Measurements from ENCODE around the gene BMPR1B.

BMPR1B gene

GRCh38 chr4:95158045-95158444, 400.3 kb downstream of the BMPR1B start:
- no peaks in the 10 kb centered on the region for H3K36me3 ChIP-seq (replicated peaks; ENCODE audit: insufficient read depth, low read length)

DNA sequence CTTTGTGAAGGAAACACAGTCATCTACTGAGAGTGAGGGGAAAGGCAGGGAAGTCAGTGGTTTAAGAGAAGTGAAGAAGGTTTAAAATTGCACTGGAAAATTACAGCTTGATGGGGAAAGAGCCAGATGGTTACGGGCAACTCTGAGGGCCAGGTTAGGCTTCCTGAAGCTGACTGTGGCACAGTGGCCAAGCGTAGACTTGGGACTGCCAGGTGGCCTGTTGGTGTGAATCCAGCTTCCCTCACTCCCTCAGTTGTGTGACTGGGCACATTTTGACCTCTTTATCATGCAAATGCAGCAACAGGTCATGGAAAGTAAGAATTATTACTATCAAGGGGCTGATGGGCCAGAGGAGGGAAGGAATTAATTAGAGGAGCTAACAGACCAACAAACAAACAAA, 400.9 kb downstream of the BMPR1B start:
- Histone ChIP-seq H3K79me2 (ENCODE audit: low read length) (no peaks in the 10 kb centered on the region), H3K4me1 (ENCODE audit: low read length) (no peaks in the 10 kb centered on the region), H3K9ac (ENCODE audit: low read length) (no peak overlapping the region), H3K4me2 (ENCODE audit: low read depth, low read length) (no peak overlapping the region), H3K4me3 (ENCODE audit: low read length) (no peak overlapping the region), H3K27me3 (replicated peaks; ENCODE audit: insufficient read depth, low read length) (peaks cover 6% of the 10 kb centered on the region; the same call in 1 of the 2 replicates), H3F3A (ENCODE audit: insufficient read depth, low read length) (no peaks in the 10 kb centered on the region), H2AFZ (ENCODE audit: low read length) (no peak overlapping the region), H3K9me2 (replicated peaks; ENCODE audit: insufficient read depth, low read length) (no peaks in the 10 kb centered on the region), H3K9me3 (replicated peaks; ENCODE audit: insufficient read depth, low read length) (no peaks in the 10 kb centered on the region), H3K27ac (ENCODE audit: low read length) (no peak overlapping the region), H3K36me3 (replicated peaks; ENCODE audit: insufficient read depth, low read length) (no peaks in the 10 kb centered on the region), H4K20me1 (ENCODE audit: insufficient read depth, low read length) (no peaks in the 10 kb centered on the region)
- TF ChIP-seq, protein P1, sequence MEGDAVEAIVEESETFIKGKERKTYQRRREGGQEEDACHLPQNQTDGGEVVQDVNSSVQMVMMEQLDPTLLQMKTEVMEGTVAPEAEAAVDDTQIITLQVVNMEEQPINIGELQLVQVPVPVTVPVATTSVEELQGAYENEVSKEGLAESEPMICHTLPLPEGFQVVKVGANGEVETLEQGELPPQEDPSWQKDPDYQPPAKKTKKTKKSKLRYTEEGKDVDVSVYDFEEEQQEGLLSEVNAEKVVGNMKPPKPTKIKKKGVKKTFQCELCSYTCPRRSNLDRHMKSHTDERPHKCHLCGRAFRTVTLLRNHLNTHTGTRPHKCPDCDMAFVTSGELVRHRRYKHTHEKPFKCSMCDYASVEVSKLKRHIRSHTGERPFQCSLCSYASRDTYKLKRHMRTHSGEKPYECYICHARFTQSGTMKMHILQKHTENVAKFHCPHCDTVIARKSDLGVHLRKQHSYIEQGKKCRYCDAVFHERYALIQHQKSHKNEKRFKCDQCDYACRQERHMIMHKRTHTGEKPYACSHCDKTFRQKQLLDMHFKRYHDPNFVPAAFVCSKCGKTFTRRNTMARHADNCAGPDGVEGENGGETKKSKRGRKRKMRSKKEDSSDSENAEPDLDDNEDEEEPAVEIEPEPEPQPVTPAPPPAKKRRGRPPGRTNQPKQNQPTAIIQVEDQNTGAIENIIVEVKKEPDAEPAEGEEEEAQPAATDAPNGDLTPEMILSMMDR (IDR thresholded peaks at IDR 0.05; ENCODE audit: low read length), result no peak
- no peak for TF ChIP-seq EZH2phosphoT487 (IDR thresholded peaks at IDR 0.05; ENCODE audit: low read length)
- no peak for TF ChIP-seq EZH2 (optimal IDR thresholded peaks at IDR 0.05; ENCODE audit: low read depth, low read length)
- DNase-seq, result no peak

More at GRCh38 chr4:95158045-95158444, 400.3 kb downstream of the BMPR1B start:
- H3K9ac ChIP-seq (ENCODE audit: low read length), result no peak overlapping the region
- H3K9me3 ChIP-seq (replicated peaks; ENCODE audit: insufficient read depth, low read length), result no peaks in the 10 kb centered on the region
- no peaks in the 10 kb centered on the region for H3F3A ChIP-seq (ENCODE audit: insufficient read depth, low read length)
- H3K27ac ChIP-seq (ENCODE audit: low read length), result no peak overlapping the region
- H3K4me2 ChIP-seq (ENCODE audit: low read depth, low read length), result no peak overlapping the region
- no peak for DNase-seq
- no peaks in the 10 kb centered on the region for H4K20me1 ChIP-seq (ENCODE audit: insufficient read depth, low read length)
- no peak overlapping the region for H2AFZ ChIP-seq (ENCODE audit: low read length)
- H3K79me2 ChIP-seq (ENCODE audit: low read length), result no peaks in the 10 kb centered on the region
- H3K9me2 ChIP-seq (replicated peaks; ENCODE audit: insufficient read depth, low read length), result no peaks in the 10 kb centered on the region
- H3K4me3 ChIP-seq (ENCODE audit: low read length), result no peak overlapping the region
- TF ChIP-seq EZH2 (optimal IDR thresholded peaks at IDR 0.05; ENCODE audit: low read depth, low read length), result no peak
- TF ChIP-seq, protein P1 (IDR thresholded peaks at IDR 0.05; ENCODE audit: low read length), result no peak
- H3K4me1 ChIP-seq (ENCODE audit: low read length), result no peaks in the 10 kb centered on the region
- peaks cover 6% of the 10 kb centered on the region; the same call in 1 of the 2 replicates for H3K27me3 ChIP-seq (replicated peaks; ENCODE audit: insufficient read depth, low read length)

DNA sequence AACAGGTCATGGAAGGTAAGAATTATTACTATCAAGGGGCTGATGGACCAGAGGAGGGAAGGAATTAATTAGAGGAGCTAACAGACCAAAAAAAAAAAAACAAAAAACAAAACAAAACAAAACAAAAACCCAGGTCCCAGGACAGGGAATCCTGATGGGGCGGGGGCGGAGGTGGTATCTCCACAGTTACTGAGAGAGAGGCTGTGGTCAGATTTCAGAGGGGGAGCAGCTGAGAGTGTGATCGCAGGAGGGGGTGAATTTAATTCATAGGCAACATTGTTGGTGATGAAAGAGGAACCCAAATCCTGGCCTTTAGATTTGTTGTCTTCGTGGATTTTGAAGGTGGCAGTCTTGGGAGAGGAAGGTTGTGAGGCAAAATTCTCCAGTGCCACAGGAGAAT, 401.6 kb downstream of the BMPR1B start:
- no peak overlapping the region for H3K9ac ChIP-seq (ENCODE audit: low read length)
- H2AFZ ChIP-seq (ENCODE audit: low read length), result no peak overlapping the region
- H3K4me2 ChIP-seq (ENCODE audit: low read depth, low read length), result no peak overlapping the region
- H3K9me3 ChIP-seq (replicated peaks; ENCODE audit: insufficient read depth, low read length), result no peaks in the 10 kb centered on the region
- no peak overlapping the region for H3K4me3 ChIP-seq (ENCODE audit: low read length)
- H3K36me3 ChIP-seq (replicated peaks; ENCODE audit: insufficient read depth, low read length), result no peaks in the 10 kb centered on the region
- H3K27ac ChIP-seq (ENCODE audit: low read length), result no peak overlapping the region
- H3K79me2 ChIP-seq (ENCODE audit: low read length), result no peaks in the 10 kb centered on the region
- DNase-seq, result no peak
- H3K9me2 ChIP-seq (replicated peaks; ENCODE audit: insufficient read depth, low read length), result no peaks in the 10 kb centered on the region
- H3K27me3 ChIP-seq (replicated peaks; ENCODE audit: insufficient read depth, low read length), result peaks cover 6% of the 10 kb centered on the region; the same call in 1 of the 2 replicates
- no peak for TF ChIP-seq EZH2 (optimal IDR thresholded peaks at IDR 0.05; ENCODE audit: low read depth, low read length)
- TF ChIP-seq EZH2phosphoT487 (IDR thresholded peaks at IDR 0.05; ENCODE audit: low read length), result no peak
- TF ChIP-seq, protein P1 (IDR thresholded peaks at IDR 0.05; ENCODE audit: low read length), result no peak
- no peaks in the 10 kb centered on the region for H4K20me1 ChIP-seq (ENCODE audit: insufficient read depth, low read length)
- H3F3A ChIP-seq (ENCODE audit: insufficient read depth, low read length), result no peaks in the 10 kb centered on the region
- no peaks in the 10 kb centered on the region for H3K4me1 ChIP-seq (ENCODE audit: low read length)

All from MM.1S (cell line).